ENCODE measurements around the gene GSDME.

Gene GSDME

DNA sequence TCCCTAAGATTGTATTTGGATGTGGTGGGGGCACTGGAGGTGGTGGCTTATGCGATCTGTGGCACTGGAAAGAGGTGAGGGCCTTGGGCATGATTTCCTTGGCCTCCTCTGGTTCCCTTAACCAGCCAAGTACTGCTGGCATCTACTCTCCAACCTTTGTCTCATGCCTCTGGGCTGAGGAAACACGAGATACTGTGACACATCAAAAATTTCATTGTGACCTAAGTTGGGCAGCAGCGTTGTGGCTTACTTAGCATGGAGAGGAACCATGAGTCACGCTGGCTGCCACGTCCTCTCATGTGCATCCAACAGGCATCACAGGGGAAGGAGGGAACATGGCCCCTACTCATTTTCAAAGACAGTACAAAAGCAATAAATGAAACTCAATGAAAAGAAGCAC, 29.7 kb upstream of the GSDME start:
- TF ChIP-seq, protein P1, sequence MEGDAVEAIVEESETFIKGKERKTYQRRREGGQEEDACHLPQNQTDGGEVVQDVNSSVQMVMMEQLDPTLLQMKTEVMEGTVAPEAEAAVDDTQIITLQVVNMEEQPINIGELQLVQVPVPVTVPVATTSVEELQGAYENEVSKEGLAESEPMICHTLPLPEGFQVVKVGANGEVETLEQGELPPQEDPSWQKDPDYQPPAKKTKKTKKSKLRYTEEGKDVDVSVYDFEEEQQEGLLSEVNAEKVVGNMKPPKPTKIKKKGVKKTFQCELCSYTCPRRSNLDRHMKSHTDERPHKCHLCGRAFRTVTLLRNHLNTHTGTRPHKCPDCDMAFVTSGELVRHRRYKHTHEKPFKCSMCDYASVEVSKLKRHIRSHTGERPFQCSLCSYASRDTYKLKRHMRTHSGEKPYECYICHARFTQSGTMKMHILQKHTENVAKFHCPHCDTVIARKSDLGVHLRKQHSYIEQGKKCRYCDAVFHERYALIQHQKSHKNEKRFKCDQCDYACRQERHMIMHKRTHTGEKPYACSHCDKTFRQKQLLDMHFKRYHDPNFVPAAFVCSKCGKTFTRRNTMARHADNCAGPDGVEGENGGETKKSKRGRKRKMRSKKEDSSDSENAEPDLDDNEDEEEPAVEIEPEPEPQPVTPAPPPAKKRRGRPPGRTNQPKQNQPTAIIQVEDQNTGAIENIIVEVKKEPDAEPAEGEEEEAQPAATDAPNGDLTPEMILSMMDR (IDR thresholded peaks at IDR 0.05; ENCODE audit: extremely low read depth, insufficient read depth, missing control alignments) = no peak
- no peak for DNase-seq (ENCODE audit: low spot score)
- in situ Hi-C loops (cut with MboI; ENCODE audit: low pct_unique_long_range_greater_than_20kb, low sequenced_read_pairs, unreplicated experiment) = no loop called here

DNA sequence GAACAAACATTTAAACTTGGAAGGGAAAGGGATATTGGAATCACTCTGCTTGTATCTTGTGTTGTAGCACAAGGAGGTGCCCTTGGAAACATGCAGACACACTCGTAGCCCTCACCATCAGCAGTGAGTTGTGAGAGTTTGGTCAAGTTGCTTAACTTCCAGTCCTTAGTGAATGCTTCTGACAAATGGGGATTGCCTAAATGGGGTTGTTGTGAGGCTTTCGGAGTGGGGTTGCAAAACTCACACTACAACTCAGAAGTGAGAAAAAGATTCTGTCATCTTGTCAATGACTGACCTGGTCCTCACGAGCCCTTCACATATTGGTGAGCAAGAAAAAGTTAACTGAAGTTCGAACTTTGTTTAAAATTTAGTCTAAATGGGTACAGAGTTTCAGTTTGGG, 29.0 kb upstream of the GSDME start:
- TF ChIP-seq, protein P1 (IDR thresholded peaks at IDR 0.05; ENCODE audit: extremely low read depth, insufficient read depth, missing control alignments) = no peak
- no peak for DNase-seq (ENCODE audit: low spot score)
- in situ Hi-C loops (cut with MboI; ENCODE audit: low pct_unique_long_range_greater_than_20kb, low sequenced_read_pairs, unreplicated experiment) = no loop called here

DNA sequence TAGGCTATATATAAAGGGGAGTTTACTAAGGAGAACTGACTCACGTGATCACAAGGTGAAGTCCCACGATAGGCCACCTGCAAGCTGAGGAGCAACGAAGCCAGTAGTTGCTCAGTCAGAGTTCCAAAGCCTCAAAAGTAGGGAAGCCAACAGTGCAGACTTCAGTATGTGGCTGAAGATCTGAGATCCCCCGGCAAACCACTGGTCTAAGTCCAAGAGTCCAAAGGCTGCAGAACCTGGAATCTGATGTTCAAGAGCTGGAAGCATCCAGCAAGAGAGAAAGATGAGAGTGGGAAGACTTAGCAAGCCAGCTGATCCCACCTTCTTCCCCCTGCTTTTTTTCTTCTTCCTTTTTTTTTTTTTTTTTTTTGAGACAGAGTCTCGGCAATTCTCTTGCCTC, 27.0 kb upstream of the GSDME start:
- TF ChIP-seq, protein P1 (IDR thresholded peaks at IDR 0.05; ENCODE audit: extremely low read depth, insufficient read depth, missing control alignments) = no peak
- in situ Hi-C loops (cut with MboI; ENCODE audit: low pct_unique_long_range_greater_than_20kb, low sequenced_read_pairs, unreplicated experiment) = no loop called here
- DNase-seq (ENCODE audit: low spot score) = no peak

DNA sequence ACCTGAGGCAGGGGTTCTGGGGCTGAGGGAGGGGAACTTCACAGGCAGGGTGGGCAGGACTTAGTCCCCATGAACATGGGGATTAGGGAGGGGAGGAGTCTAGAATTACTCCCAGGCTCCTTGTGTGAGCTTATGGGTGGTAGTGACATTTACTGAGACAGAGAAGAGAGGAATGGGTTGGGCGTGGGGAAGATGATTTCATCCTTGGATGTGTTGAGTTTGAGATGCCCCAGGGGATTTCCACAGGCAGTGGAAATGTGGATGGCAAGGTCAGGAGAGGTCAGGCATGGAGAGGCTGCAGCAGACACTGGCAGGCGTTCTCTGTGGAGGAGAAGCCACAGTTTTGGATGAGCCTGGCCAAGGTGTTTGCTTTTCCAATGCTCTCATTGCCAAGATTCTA, 26.4 kb upstream of the GSDME start:
- TF ChIP-seq, protein P1 (IDR thresholded peaks at IDR 0.05; ENCODE audit: extremely low read depth, insufficient read depth, missing control alignments) = no peak
- in situ Hi-C loops (cut with MboI; ENCODE audit: low pct_unique_long_range_greater_than_20kb, low sequenced_read_pairs, unreplicated experiment) = no loop called here
- no peak for DNase-seq (ENCODE audit: low spot score)

DNA sequence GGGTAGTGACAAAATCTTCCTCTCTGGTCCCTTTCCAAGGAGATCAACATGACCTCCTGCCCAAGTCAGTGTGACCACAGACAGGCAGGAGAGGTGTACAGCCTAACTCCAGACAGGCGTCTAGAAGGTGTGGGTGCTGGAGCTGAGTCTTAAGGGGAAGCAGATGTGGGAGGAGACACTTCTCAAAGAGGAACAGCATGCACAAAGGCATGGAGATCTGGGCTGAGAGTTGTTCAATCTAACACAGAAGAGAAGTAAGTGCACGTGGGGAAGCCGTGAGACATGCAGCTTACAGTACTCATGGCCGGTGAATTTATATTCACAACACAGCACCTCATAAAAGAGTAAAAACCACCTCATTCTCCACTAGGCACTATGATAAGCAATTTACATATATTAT, 23.8 kb upstream of the GSDME start:
- DNase-seq (ENCODE audit: low spot score) = no peak
- in situ Hi-C loops (cut with MboI; ENCODE audit: low pct_unique_long_range_greater_than_20kb, low sequenced_read_pairs, unreplicated experiment) = no loop called here
- TF ChIP-seq, protein P1 (IDR thresholded peaks at IDR 0.05; ENCODE audit: extremely low read depth, insufficient read depth, missing control alignments) = no peak

DNA sequence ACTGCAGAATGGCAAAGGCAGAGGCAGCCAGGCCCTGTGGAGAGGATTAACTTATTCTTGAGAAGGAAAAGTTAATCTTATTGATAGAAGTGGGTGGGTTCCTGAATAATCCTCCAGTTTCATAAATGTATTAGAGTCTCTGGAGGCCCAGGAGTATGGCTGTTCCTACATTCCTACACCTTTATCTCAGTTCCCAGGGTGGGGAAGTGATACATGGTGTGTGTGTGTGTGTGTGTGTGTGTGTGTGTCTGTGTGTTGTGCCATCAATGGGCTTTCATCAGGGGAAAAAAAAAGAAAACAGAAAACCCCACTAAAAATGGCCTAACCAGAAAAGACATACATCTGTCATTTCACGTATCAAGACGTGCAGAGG, 22.0 kb upstream of the GSDME start:
- in situ Hi-C loops (cut with MboI; ENCODE audit: low pct_unique_long_range_greater_than_20kb, low sequenced_read_pairs, unreplicated experiment) = no loop called here
- no peak for DNase-seq (ENCODE audit: low spot score)
- TF ChIP-seq, protein P1 (IDR thresholded peaks at IDR 0.05; ENCODE audit: extremely low read depth, insufficient read depth, missing control alignments) = no peak
